HepG2 (cell line): ENCODE data around the gene UBR3. TPM values are rescaled to one million over a fixed set of nuclear protein-coding genes. Genes with fewer than 3 reads are reported as not detected.

Source experiments
- ATAC-seq: fragments of 200-7000 bp; cut with Tn5 transposase; 3 replicates; pipeline ENCODE4 v1.9.1; 2020; ENCODE audit warnings: mild to moderate bottlenecking, moderate library complexity
- BruUV-seq: library from RNA; stranded (reverse); fragments of 400-500 nt; replicated peaks from 2 replicates; lab custom pipeline; 2021; lab: Mats Ljungman, UMichigan
- CTCF ChIA-PET: fragments of 300-600 bp; formaldehyde crosslinking; extraction: SDS; loops from one replicate; lab custom pipeline; 2021; ENCODE audit warnings: low total read pairs, inconsistent platforms, low intra/inter-chr PET ratio; lab: Yijun Ruan, JAX
- POLR2A ChIA-PET: fragments of 350-600 bp; sonication (Branson Sonifier 250); formaldehyde crosslinking; loops from one replicate; lab custom pipeline; 2020; ENCODE audit warnings: antibody characterized with exemption, inconsistent platforms; lab: Yijun Ruan, JAX
- DNase-seq: peaks from one replicate; pipeline ENCODE4 v3.0.0-alpha.2; 2015; ENCODE audit warnings: low spot score
- FAIRE-seq: peaks from 3 replicates; lab custom pipeline; 2011; peaks lifted over from hg19 to GRCh38; lab: Jason Lieb, UNC
- H2AFZ ChIP-seq: one replicate; pipeline ENCODE4 v1.6.1; 2011; ENCODE audit warnings: low read length, inconsistent platforms
- H3K27ac ChIP-seq: fragments of 300-600 bp; 3 replicates; pipeline ENCODE4 v1.8.0; 2011; ENCODE audit warnings: mixed run types, mild to moderate bottlenecking, mixed read lengths, low read length, inconsistent platforms; ENCODE audit not compliant: insufficient read depth; ENCODE audit errors: extremely low read length
- H3K27me3 ChIP-seq, 2 experiments: fragments of 200-600 bp in 1 of 2; 2 replicates in 1 of 2; 3 replicates in 1 of 2; pipeline versions ENCODE4 v1.6.0 to v1.8.0; 2011; ENCODE audit warnings: low read length in 2 of 2, mild to moderate bottlenecking in 2 of 2, moderate library complexity in 2 of 2, inconsistent platforms in 1 of 2; ENCODE audit not compliant: insufficient read depth in 2 of 2, control insufficient read depth in 1 of 2
- H3K36me3 ChIP-seq, 2 experiments: fragments of 200-600 bp in 1 of 2; replicated peaks in 1 of 2; 2 replicates in 1 of 2; 3 replicates in 1 of 2; pipeline versions ENCODE4 v1.5.1 to v1.8.0; 2011; ENCODE audit warnings: low read length in 2 of 2, inconsistent platforms in 1 of 2; ENCODE audit not compliant: insufficient read depth in 2 of 2, control insufficient read depth in 1 of 2
- H3K4me1 ChIP-seq: 2 replicates; pipeline ENCODE4 v1.5.1; 2012; ENCODE audit warnings: low read length, inconsistent platforms; ENCODE audit not compliant: insufficient read depth
- H3K4me2 ChIP-seq: 2 replicates; pipeline ENCODE4 v1.6.0; 2011; ENCODE audit warnings: low read depth, low read length, inconsistent platforms
- H3K4me3 ChIP-seq, 3 experiments: fragments of 200-600 bp in 1 of 3; sonication (generic), shearing (Covaris generic) in 1 of 3; replicated peaks in 1 of 3; 2 replicates each; pipeline ENCODE4 v1.5.1; 2011 to 2016; ENCODE audit warnings: low read length in 3 of 3, inconsistent platforms in 2 of 3, low read depth in 2 of 3, mild to moderate bottlenecking in 2 of 3, control low read depth in 1 of 3, mixed read lengths in 1 of 3; ENCODE audit not compliant: insufficient read depth in 1 of 3
- H3K79me2 ChIP-seq: one replicate; pipeline ENCODE4 v1.6.1; 2011; ENCODE audit warnings: low read length, inconsistent platforms; ENCODE audit not compliant: insufficient read depth
- H3K9ac ChIP-seq: 2 replicates; pipeline ENCODE4 v1.6.0; 2011; ENCODE audit warnings: mild to moderate bottlenecking, low read depth, low read length, inconsistent platforms; ENCODE audit not compliant: insufficient read depth
- H3K9me3 ChIP-seq: 2 replicates; pipeline ENCODE4 v1.5.1; 2012; ENCODE audit warnings: mild to moderate bottlenecking, low read length
- H4K20me1 ChIP-seq: 2 replicates; pipeline ENCODE4 v1.6.0; 2011; ENCODE audit warnings: inconsistent platforms, mild to moderate bottlenecking, low read length, moderate library complexity; ENCODE audit not compliant: insufficient read depth
- ADNP ChIP-seq: sonication (generic); formaldehyde crosslinking; IDR thresholded peaks from 2 replicates; pipeline ENCODE4 v1.4.0; 2020; ENCODE audit warnings: missing genetic modification reagents
- ATF7-NPFF ChIP-seq: sonication (generic); formaldehyde crosslinking; IDR thresholded peaks from 2 replicates; pipeline ENCODE4 v1.8.1; 2023; ENCODE audit warnings: mild to moderate bottlenecking, low read depth, missing genetic modification reagents, moderate library complexity
- BCL3 ChIP-seq: sonication (generic); formaldehyde crosslinking; IDR thresholded peaks from 2 replicates; pipeline ENCODE4 v1.5.1; 2020; ENCODE audit warnings: mild to moderate bottlenecking, missing genetic modification reagents, moderate library complexity
- ELF4 ChIP-seq: sonication (generic); formaldehyde crosslinking; IDR thresholded peaks from 2 replicates; pipeline ENCODE4 v1.5.0; 2020; ENCODE audit warnings: missing genetic modification reagents, mild to moderate bottlenecking, moderate library complexity, borderline replicate concordance
- HMGA1 ChIP-seq: sonication (generic); formaldehyde crosslinking; conservative IDR thresholded peaks from 2 replicates; pipeline ENCODE4 v1.4.0; 2020; ENCODE audit warnings: missing genetic modification reagents
- IRF2 ChIP-seq: IDR thresholded peaks from 2 replicates; pipeline ENCODE4 v1.6.1; 2018; ENCODE audit warnings: missing genetic modification reagents, missing compliant biosample characterization
- KDM1A ChIP-seq: IDR thresholded peaks from 2 replicates; pipeline ENCODE4 v1.6.1; 2016; ENCODE audit warnings: missing compliant biosample characterization
- MNT ChIP-seq: fragments of 450-650 bp; IDR thresholded peaks from 2 replicates; pipeline ENCODE4 v1.6.1; 2016
- NCOA2 ChIP-seq: sonication (generic); formaldehyde crosslinking; IDR thresholded peaks from 2 replicates; pipeline ENCODE4 v1.8.0; 2022; ENCODE audit warnings: inconsistent platforms
- NR2F2 ChIP-seq: IDR thresholded peaks from 2 replicates; pipeline ENCODE4 v1.6.1; 2012; ENCODE audit warnings: low read depth, inconsistent platforms, borderline replicate concordance
- ONECUT2 ChIP-seq: sonication (generic); formaldehyde crosslinking; IDR thresholded peaks from 2 replicates; pipeline ENCODE4 v1.4.0; 2020; ENCODE audit warnings: missing genetic modification reagents
- PRMT3 ChIP-seq: sonication (generic); formaldehyde crosslinking; IDR thresholded peaks from 2 replicates; pipeline ENCODE4 v1.8.1; 2022; ENCODE audit warnings: low read depth, mild to moderate bottlenecking, moderate library complexity, missing genetic modification reagents, borderline replicate concordance
- SCMH1 ChIP-seq: sonication (generic); formaldehyde crosslinking; IDR thresholded peaks from 2 replicates; pipeline ENCODE4 v1.9.0; 2021; ENCODE audit warnings: missing genetic modification reagents, mild to moderate bottlenecking, borderline replicate concordance
- SPEN ChIP-seq: sonication (generic); formaldehyde crosslinking; IDR thresholded peaks from 2 replicates; pipeline ENCODE4 v1.5.1; 2020; ENCODE audit warnings: low read depth, mild to moderate bottlenecking, missing genetic modification reagents
- SRSF9 ChIP-seq: fragments of 200-400 bp; formaldehyde crosslinking; IDR thresholded peaks from 2 replicates; pipeline ENCODE4 v1.6.1; 2018; ENCODE audit warnings: borderline replicate concordance, mild to moderate bottlenecking, low read depth, low read length; ENCODE audit not compliant: insufficient read depth, poor library complexity, severe bottlenecking
- STAG1 ChIP-seq: sonication (generic); formaldehyde crosslinking; IDR thresholded peaks from 2 replicates; pipeline ENCODE4 v1.4.0; 2020; ENCODE audit warnings: missing genetic modification reagents
- ZNF431 ChIP-seq: sonication (generic); formaldehyde crosslinking; IDR thresholded peaks from 2 replicates; pipeline ENCODE4 v1.9.0; 2022; ENCODE audit warnings: missing genetic modification reagents, low read depth, mild to moderate bottlenecking, borderline replicate concordance
- WGBS: methylation state at CpG from one replicate; pipeline ENCODE4 v1.1.6; 2017; ENCODE audit warnings: low lambda C conversion rate; 5-methylcytosine and 5-hydroxymethylcytosine counted together
- in situ Hi-C: cut with HindIII; loops from 2 replicates; pipeline ENCODE4 v1.10.0; 2017; ENCODE audit warnings: low pct_unique_long_range_greater_than_20kb; ENCODE audit not compliant: extremely low pct_ligation_motif_present
- intact Hi-C: fragments of 100-400 bp; cut with micrococcal nuclease; formaldehyde crosslinking; loops from one replicate; pipeline ENCODE4 v1.10.0; 2022; ENCODE audit not compliant: unreplicated experiment
- polyA plus RNA-seq, 8 experiments: library from polyadenylated mRNA; depleted of rRNA in 3 of 8; stranded (reverse) in 7 of 8; unstranded in 1 of 8; fragments of >200 nt; fragmentation: Illumina TruSeq in 4 of 8; extraction: Trizol in 4 of 8; gene quantifications; 2 replicates each; pipeline versions ENCODE4 v1.2.1 to v1.2.3, GENCODE V29; 2011 to 2016; ENCODE audit warnings: low read depth in 4 of 8, missing spikeins in 1 of 8, mixed read lengths in 1 of 8; ENCODE audit not compliant: insufficient read depth in 1 of 8
- total RNA-seq, 5 experiments: library from RNA; depleted of rRNA; stranded (reverse); fragments of >200 nt; fragmentation: Illumina TruSeq; extraction: Trizol; gene quantifications; 2 replicates each; pipeline ENCODE4 v1.2.3, GENCODE V29; 2016; ENCODE audit warnings: low read depth in 1 of 5
- TF ChIP-seq, protein P1 (sequence below): IDR thresholded peaks from 2 replicates; pipeline ENCODE4 v1.6.1; 2012; ENCODE audit warnings: low read depth, low read length, improper control_type of control experiment

Gene UBR3
- total and polyA plus RNA-seq, 2 of the 13 experiments (the other 11 are each of a cell fraction or from before 2014, with no cell fraction given) = 15.1 to 28.0 TPM

- intact Hi-C loops (loop anchor here (2.0 kb wide), 1 partner anchor 104 kb away; no protein-coding TSS in a partner anchor), in situ Hi-C loops (no loop called here)
- Histone ChIP-seq H3K36me3 (peaks cover 3 to 10% of the 10 kb centered on the region in 2 experiments; a peak in 2 of 5 replicates), H4K20me1 (peaks cover 15% of the 10 kb centered on the region), H3K27ac (peak within 1 kb of the TSS; percentile 69), H3K9me3 (no peaks in the 10 kb centered on the region), H3K9ac (peak within 1 kb of the TSS; percentile 88), H3K4me2 (peak within 1 kb of the TSS; percentile 94), H3K4me3 (peak within 1 kb of the TSS; percentile 86 to 97 (median 88)), H2AFZ (peak within 1 kb of the TSS; percentile 73), H3K27me3 (no peaks in the 10 kb centered on the region; a peak in 1 of 5 replicates), H3K79me2 (peaks cover 52% of the 10 kb centered on the region), H3K4me1 (peaks cover 58% of the 10 kb centered on the region)
- ATAC-seq (peak; percentile 80), DNase-seq (peak; percentile 82), FAIRE-seq (no peak)
- POLR2A ChIA-PET = interaction anchor here (0.6 to 1.6 kb wide), 3 partner anchors 12 to 26 kb away, joined by 3 to 9 read pairs (median 7); partner anchors contain the start of gene SSB
- 3% methylated on average over 34 of the region's 61 CpGs for WGBS
- no TSS peak for BruUV-seq
- CTCF ChIA-PET = interaction anchor here (1.2 to 2.2 kb wide), 4 partner anchors 9 to 373 kb away, joined by 3 to 21 read pairs (median 10); no protein-coding TSS in a partner anchor
- TF ChIP-seq ATF7-NPFF (CRISPR knock-in tag) (peak; percentile 95), PRMT3 (peak; percentile 97), STAG1 (CRISPR knock-in tag) (peak; percentile 96), SCMH1 (no peak), IRF2 (0 out of 2 replicates have a peak, but pooled peaks have one; percentile 87), ONECUT2 (CRISPR knock-in tag) (0 out of 2 replicates have a peak, but pooled peaks have one; percentile 21), ZNF431 (peak; percentile 91), BCL3 (CRISPR knock-in tag) (peak; percentile 97), HMGA1 (CRISPR knock-in tag) (no peak), NR2F2 (peak; percentile 15; the same call in 1 of the 2 replicates), SRSF9 (no peak), NCOA2 (CRISPR knock-in tag) (no peak; the same call in 1 of the 2 replicates), MNT (peak; percentile 14; the same call in 1 of the 2 replicates), SPEN (CRISPR knock-in tag) (peak; percentile 95), KDM1A (CRISPR knock-in tag) (peak; percentile 29; the same call in 1 of the 2 replicates), ADNP (CRISPR knock-in tag) (peak; percentile 80; the same call in 1 of the 2 replicates), ELF4 (CRISPR knock-in tag) (0 out of 2 replicates have a peak, but pooled peaks have one; percentile 80)
- TF ChIP-seq, protein P1, sequence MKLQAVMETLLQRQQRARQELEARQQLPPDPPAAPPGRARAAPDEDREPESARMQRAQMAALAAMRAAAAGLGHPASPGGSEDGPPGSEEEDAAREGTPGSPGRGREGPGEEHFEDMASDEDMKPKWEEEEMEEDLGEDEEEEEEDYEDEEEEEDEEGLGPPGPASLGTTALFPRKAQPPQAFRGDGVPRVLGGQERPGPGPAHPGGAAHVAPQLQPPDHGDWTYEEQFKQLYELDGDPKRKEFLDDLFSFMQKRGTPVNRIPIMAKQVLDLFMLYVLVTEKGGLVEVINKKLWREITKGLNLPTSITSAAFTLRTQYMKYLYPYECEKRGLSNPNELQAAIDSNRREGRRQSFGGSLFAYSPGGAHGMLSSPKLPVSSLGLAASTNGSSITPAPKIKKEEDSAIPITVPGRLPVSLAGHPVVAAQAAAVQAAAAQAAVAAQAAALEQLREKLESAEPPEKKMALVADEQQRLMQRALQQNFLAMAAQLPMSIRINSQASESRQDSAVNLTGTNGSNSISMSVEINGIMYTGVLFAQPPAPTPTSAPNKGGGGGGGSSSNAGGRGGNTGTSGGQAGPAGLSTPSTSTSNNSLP = no peak
These were observed 2.6 kb upstream of the UBR3 start, which contains the start of gene METTL5 for GRCh38 chr2:169824373-169825333. METTL5 (minus strand) TSS chr2:169824905; CDS start chr2:169824597, 308 bp downstream.
